ENCODE measurements around the gene CLMP.
"Not testable (repeated sequence)": the region's sequence is repeated elsewhere in the genome, so short reads cannot be mapped to it uniquely, and the experiment has no call there.

Gene CLMP

GRCh38 chr11:123087657-123088056 is 107.4 kb downstream of the CLMP start:
- not testable (repeated sequence) for DNase-seq (ENCODE audit: extremely low read depth in 1 of 2, low read depth in 1 of 2)

- no peak for DNase-seq (ENCODE audit: extremely low read depth in 1 of 2, low read depth in 1 of 2)
Measured at GRCh38 chr11:123086305-123086704, 108.7 kb downstream of the CLMP start.

- no peak for DNase-seq (ENCODE audit: extremely low read depth in 1 of 2, low read depth in 1 of 2)
Measured at GRCh38 chr11:123085497-123085896, 109.6 kb downstream of the CLMP start.

GRCh38 chr11:123084454-123084853 is 110.6 kb downstream of the CLMP start:
- no peak for DNase-seq (ENCODE audit: extremely low read depth in 1 of 2, low read depth in 1 of 2)

GRCh38 chr11:123083623-123084029 is 111.4 kb downstream of the CLMP start:
- DNase-seq (ENCODE audit: extremely low read depth in 1 of 2, low read depth in 1 of 2) = peak; percentile 29 to 34

- no peak for DNase-seq (ENCODE audit: extremely low read depth in 1 of 2, low read depth in 1 of 2)
Measured at GRCh38 chr11:123082977-123083376, 112.1 kb downstream of the CLMP start.

- DNase-seq (ENCODE audit: extremely low read depth in 1 of 2, low read depth in 1 of 2) = no peak
Measured at GRCh38 chr11:123080015-123080414, 115.0 kb downstream of the CLMP start.

GRCh38 chr11:123076484-123076883 is 118.6 kb downstream of the CLMP start:
- DNase-seq (ENCODE audit: extremely low read depth in 1 of 2, low read depth in 1 of 2) = no peak

GRCh38 chr11:123073343-123074057 is 121.5 kb downstream of the CLMP start:
- no peak for DNase-seq (ENCODE audit: extremely low read depth in 1 of 2, low read depth in 1 of 2)

- DNase-seq (ENCODE audit: extremely low read depth in 1 of 2, low read depth in 1 of 2) = no peak
Measured at GRCh38 chr11:123072762-123073161, 122.3 kb downstream of the CLMP start.

- no peak for DNase-seq (ENCODE audit: extremely low read depth in 1 of 2, low read depth in 1 of 2)
Measured at GRCh38 chr11:123072332-123072761, 122.7 kb downstream of the CLMP start.

GRCh38 chr11:123069908-123070821 is 124.9 kb downstream of the CLMP start:
- DNase-seq (ENCODE audit: extremely low read depth in 1 of 2, low read depth in 1 of 2) = no peak

- DNase-seq (ENCODE audit: extremely low read depth in 1 of 2, low read depth in 1 of 2) = no peak
Measured at GRCh38 chr11:123065621-123066020, 129.4 kb downstream of the CLMP start.

- DNase-seq (ENCODE audit: extremely low read depth in 1 of 2, low read depth in 1 of 2) = no peak
Measured at GRCh38 chr11:123063826-123064657, 131.0 kb downstream of the CLMP start.

GRCh38 chr11:123062892-123063825 is 131.9 kb downstream of the CLMP start:
- no peak for DNase-seq (ENCODE audit: extremely low read depth in 1 of 2, low read depth in 1 of 2)

- peak; percentile 98 to 99 for DNase-seq (ENCODE audit: extremely low read depth in 1 of 2, low read depth in 1 of 2)
Measured at GRCh38 chr11:123062158-123062891, 132.7 kb downstream of the CLMP start.

- DNase-seq (ENCODE audit: extremely low read depth in 1 of 2, low read depth in 1 of 2) = peak; percentile 31
Measured at GRCh38 chr11:123061403-123062157, 133.5 kb downstream of the CLMP start, which contains the start of gene HSPA8. Gene HSPA8, minus strand, starts transcription at chr11:123062136. Its CDS starts 812 bp downstream, at chr11:123061324.

- DNase-seq (ENCODE audit: extremely low read depth in 1 of 2, low read depth in 1 of 2) = no peak
Measured at GRCh38 chr11:123060277-123061000, 134.6 kb downstream of the CLMP start.

Data from activated CD8-positive, alpha-beta memory T cell treated with anti-CD3 and anti-CD28 coated beads for 1 hour (primary cell).